Osteoblast (primary cell): ENCODE results near the gene THAP5. TPM values are rescaled to one million over a fixed set of nuclear protein-coding genes. Genes with fewer than 3 reads are reported as not detected.

ENCODE experiments used
- DNase-seq: peaks from one replicate; pipeline ENCODE4 v3.0.0; 2011; ENCODE audit warnings: low spot score, mixed read lengths; ENCODE audit not compliant: insufficient read length; ENCODE audit errors: missing footprints
- H2AFZ ChIP-seq: 2 replicates; pipeline ENCODE4 v1.6.0; 2011; ENCODE audit warnings: mild to moderate bottlenecking, low read length
- H3K27ac ChIP-seq: 2 replicates; pipeline ENCODE4 v1.5.1; 2011; ENCODE audit warnings: mild to moderate bottlenecking, low read depth, low read length, moderate library complexity
- H3K27me3 ChIP-seq: 2 replicates; pipeline ENCODE4 v1.6.0; 2012; ENCODE audit warnings: mild to moderate bottlenecking, control low read depth, inconsistent platforms, low read length, moderate library complexity; ENCODE audit not compliant: insufficient read depth
- H3K36me3 ChIP-seq: 2 replicates; pipeline ENCODE4 v1.5.1; 2011; ENCODE audit warnings: mild to moderate bottlenecking, low read length, control low read depth, moderate library complexity; ENCODE audit not compliant: insufficient read depth
- H3K4me1 ChIP-seq: 2 replicates; pipeline ENCODE4 v1.5.1; 2011; ENCODE audit warnings: mild to moderate bottlenecking, low read length, control low read depth, moderate library complexity; ENCODE audit not compliant: insufficient read depth
- H3K4me2 ChIP-seq: 2 replicates; pipeline ENCODE4 v1.6.0; 2011; ENCODE audit warnings: mild to moderate bottlenecking, low read length; ENCODE audit not compliant: insufficient read depth
- H3K4me3 ChIP-seq: fragments of 200-600 bp; sonication (generic); 3 replicates; pipeline ENCODE4 v1.5.1; 2012; ENCODE audit warnings: mild to moderate bottlenecking, low read length, inconsistent platforms; ENCODE audit not compliant: insufficient read depth
- H3K79me2 ChIP-seq: 2 replicates; pipeline ENCODE4 v1.6.0; 2012; ENCODE audit warnings: mild to moderate bottlenecking, low read length, control low read depth, inconsistent platforms; ENCODE audit not compliant: insufficient read depth
- H3K9me3 ChIP-seq: 2 replicates; pipeline ENCODE4 v1.5.1; 2011; ENCODE audit warnings: low read depth, low read length, control low read depth
- H4K20me1 ChIP-seq: 2 replicates; pipeline ENCODE4 v1.6.0; 2012; ENCODE audit warnings: mild to moderate bottlenecking, low read length, control low read depth; ENCODE audit not compliant: insufficient read depth
- CTCF ChIP-seq: IDR thresholded peaks from 2 replicates; pipeline ENCODE4 v1.5.1; 2011; ENCODE audit warnings: mild to moderate bottlenecking, low read depth, low read length, moderate library complexity; ENCODE audit errors: extremely low read depth
- total RNA-seq: library from RNA; depleted of rRNA; stranded (reverse); fragments of >200 nt; gene quantifications from 2 replicates; pipeline ENCODE4 v1.2.3, GENCODE V29; 2012

Gene THAP5
- total RNA-seq, 1 donor, result 25.7 TPM

DNA sequence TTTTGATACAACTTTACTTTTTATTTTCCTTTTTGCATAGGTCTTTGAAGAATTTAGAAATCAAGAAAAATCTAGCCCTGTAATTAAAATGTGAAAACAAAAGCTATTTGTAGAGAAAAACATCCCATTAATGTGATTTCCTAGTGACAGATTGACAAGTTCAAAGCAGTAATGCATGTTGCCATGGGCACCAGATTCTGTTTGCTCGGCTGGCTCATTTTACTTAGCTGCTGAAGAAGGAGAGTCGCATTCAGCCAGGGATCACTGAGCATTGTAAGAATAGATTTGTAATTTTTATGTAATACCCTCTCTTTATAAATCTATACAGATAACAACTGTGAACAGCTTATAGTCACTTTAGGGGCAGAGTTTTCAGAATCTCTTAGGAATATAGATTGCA lies 28.6 kb upstream of the THAP5 start:
- Histone ChIP-seq H3K36me3 (no peaks in the 10 kb centered on the region), H3K79me2 (no peaks in the 10 kb centered on the region), H3K27me3 (peaks cover 13% of the 10 kb centered on the region), H3K4me3 (no peak overlapping the region), H3K4me1 (no peaks in the 10 kb centered on the region), H2AFZ (no peak overlapping the region), H4K20me1 (no peaks in the 10 kb centered on the region), H3K27ac (no peak overlapping the region), H3K9me3 (no peaks in the 10 kb centered on the region), H3K4me2 (no peak overlapping the region)
- TF ChIP-seq CTCF, result no peak
- no peak for DNase-seq

DNA sequence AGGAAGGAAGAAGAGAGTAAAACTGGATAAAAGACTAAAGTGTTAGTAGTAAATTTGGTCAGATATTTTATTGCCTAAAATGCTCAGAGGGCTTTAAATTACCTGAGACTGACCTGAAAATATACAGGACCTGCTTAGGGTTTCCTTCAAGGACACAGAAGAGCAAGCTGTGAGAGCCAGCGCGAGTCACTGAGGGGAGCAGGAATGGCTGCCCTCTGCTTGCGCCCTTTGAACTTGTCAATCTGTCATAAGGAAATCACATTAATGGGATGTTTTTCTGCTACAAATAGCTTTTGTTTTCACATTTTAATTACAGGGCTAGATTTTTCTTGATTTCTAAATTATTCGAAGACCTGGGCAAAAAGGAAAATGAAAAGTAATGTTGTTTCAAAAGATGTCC lies 27.1 kb upstream of the THAP5 start:
- Histone ChIP-seq H3K4me3 (no peak overlapping the region), H3K79me2 (no peaks in the 10 kb centered on the region), H3K9me3 (no peaks in the 10 kb centered on the region), H3K27ac (no peak overlapping the region), H3K4me1 (no peaks in the 10 kb centered on the region), H3K4me2 (no peak overlapping the region), H2AFZ (no peak overlapping the region), H3K27me3 (peaks cover 13% of the 10 kb centered on the region), H3K36me3 (no peaks in the 10 kb centered on the region), H4K20me1 (no peaks in the 10 kb centered on the region)
- DNase-seq, result no peak
- TF ChIP-seq CTCF, result no peak

- H3K4me2 ChIP-seq, result peak overlapping the region; percentile 24
- no peaks in the 10 kb centered on the region for H3K4me1 ChIP-seq
- no peaks in the 10 kb centered on the region for H3K36me3 ChIP-seq
- H3K79me2 ChIP-seq, result no peaks in the 10 kb centered on the region
- no peak overlapping the region for H3K4me3 ChIP-seq
- no peaks in the 10 kb centered on the region for H3K9me3 ChIP-seq
- no peak overlapping the region for H3K27ac ChIP-seq
- peaks cover 2% of the 10 kb centered on the region for H3K27me3 ChIP-seq
- TF ChIP-seq CTCF, result peak; percentile 29
- no peak for DNase-seq
- H2AFZ ChIP-seq, result peak overlapping the region; percentile 30
- H4K20me1 ChIP-seq, result no peaks in the 10 kb centered on the region
Observed at GRCh38 chr7:108592646-108593201, 23.2 kb upstream of the THAP5 start.

DNA sequence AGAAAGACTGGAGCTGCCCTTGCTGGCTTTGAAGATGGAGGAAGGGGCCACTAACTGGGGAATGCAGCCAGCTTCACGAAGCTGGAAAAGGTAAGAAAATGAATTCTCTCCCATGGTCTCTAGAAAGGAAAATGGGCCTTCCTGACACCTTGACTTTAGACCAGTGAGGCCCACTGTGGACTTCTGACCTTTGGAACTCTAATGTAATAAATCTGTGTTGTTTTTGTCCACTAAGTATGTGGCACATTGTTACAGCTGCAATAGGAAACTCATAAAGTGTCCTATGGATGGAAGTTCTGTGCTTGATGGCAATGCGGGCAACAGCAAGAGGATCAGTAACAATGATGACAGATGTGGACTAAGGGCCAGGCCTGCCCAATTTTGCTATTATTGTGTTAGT lies 21.1 kb upstream of the THAP5 start:
- TF ChIP-seq CTCF, result no peak
- Histone ChIP-seq H3K4me2 (no peak overlapping the region), H3K4me3 (no peak overlapping the region)

More for the DNA sequence above, 21.1 kb upstream of the THAP5 start:
- H3K27me3 ChIP-seq, result no peaks in the 10 kb centered on the region
- H3K9me3 ChIP-seq, result no peaks in the 10 kb centered on the region
- no peaks in the 10 kb centered on the region for H3K36me3 ChIP-seq
- no peaks in the 10 kb centered on the region for H4K20me1 ChIP-seq
- no peak overlapping the region for H2AFZ ChIP-seq
- H3K4me1 ChIP-seq, result no peaks in the 10 kb centered on the region
- DNase-seq, result no peak
- no peak overlapping the region for H3K27ac ChIP-seq
- H3K79me2 ChIP-seq, result no peaks in the 10 kb centered on the region
